Measurements from ENCODE around the gene PRKCQ. TPM values are rescaled to one million over a fixed set of nuclear protein-coding genes. Genes with fewer than 3 reads are reported as not detected.

The PRKCQ gene
- polyA plus RNA-seq, 1 donor (not counting 4 experiments of a cell fraction or from before 2014, with no cell fraction given) = 7.5 TPM

DNA sequence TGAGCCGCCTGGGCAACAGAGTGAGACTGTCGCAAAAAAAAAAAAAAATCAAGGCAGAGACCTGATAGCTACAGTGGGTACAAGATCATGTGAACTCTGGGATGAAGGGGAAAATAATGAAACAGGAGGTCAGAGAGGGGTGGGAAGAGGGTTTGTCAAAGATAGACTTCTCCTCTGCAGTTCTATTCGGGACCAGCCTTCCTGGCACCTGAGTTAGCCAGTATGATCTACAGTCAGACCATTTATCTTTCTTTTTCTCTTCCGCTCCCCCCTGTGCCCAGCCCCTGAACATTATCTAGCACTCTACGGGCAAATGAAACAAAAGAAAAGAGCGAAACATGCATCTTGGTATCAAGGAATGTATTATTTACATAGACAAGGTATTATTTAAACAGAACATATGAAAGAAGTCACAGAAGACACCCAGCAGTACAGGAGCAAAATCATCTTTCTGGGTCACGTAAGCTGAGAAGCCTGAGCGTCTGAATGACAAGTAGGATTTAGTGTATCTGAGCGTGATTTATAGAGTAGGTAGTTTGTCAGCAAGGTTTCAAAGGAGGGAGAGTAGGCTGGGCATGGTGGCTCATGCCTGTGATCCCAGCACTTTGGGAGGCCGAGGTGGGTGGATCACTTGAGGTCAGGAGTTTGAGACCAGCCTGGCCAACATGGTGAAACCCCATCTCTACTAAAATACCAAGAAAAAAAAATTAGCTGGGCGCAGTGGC lies 109.0 kb downstream of the PRKCQ start:
- no peak for FAIRE-seq
- H3K4me1 ChIP-seq (ENCODE audit: control insufficient read depth, extremely low read depth, insufficient read depth, low read length) = peaks cover 10% of the 10 kb centered on the region

DNA sequence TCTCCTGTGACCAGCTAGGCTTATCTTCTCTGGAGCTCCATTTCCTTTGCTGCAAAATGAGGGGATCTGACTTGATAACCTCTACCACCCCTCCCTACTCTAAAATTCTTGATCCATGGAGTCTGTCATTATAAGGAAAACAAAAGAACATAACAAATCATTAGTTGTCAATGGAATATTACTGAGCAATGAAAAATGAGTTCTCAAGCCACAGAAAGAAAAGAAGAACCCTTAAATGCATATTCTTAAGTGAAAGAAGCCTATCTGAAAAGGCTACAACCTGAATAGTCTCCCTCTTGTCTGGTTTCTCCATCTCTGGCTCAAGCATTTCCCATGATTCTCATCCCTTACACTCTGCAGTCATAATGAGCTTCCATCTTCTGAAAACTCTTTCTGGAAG lies 110.4 kb downstream of the PRKCQ start:
- H3K27me3 ChIP-seq (ENCODE audit: control insufficient read depth, extremely low read depth, insufficient read depth, low read length) = no peaks in the 10 kb centered on the region
- FAIRE-seq = no peak
- H3K4me2 ChIP-seq (ENCODE audit: control insufficient read depth, extremely low read depth, insufficient read depth, low read depth, low read length) = no peak overlapping the region
- H3K9me3 ChIP-seq (ENCODE audit: control insufficient read depth, low read depth, low read length) = no peaks in the 10 kb centered on the region
- peaks cover 7% of the 10 kb centered on the region for H3K4me1 ChIP-seq (ENCODE audit: control insufficient read depth, extremely low read depth, insufficient read depth, low read length)
- no peak overlapping the region for H3K4me3 ChIP-seq (ENCODE audit: control insufficient read depth in 2 of 3, extremely low read depth in 1 of 3, insufficient read depth in 2 of 3, low read depth in 1 of 3, low read length in 3 of 3)
- H3K36me3 ChIP-seq (ENCODE audit: control insufficient read depth in 2 of 2, extremely low read depth in 1 of 2, insufficient read depth in 2 of 2, low read length in 2 of 2) = no peaks in the 10 kb centered on the region
- no peaks in the 10 kb centered on the region for H3K79me2 ChIP-seq (ENCODE audit: control insufficient read depth, insufficient read depth, low read length)
- no peak overlapping the region for H3K9ac ChIP-seq (ENCODE audit: control insufficient read depth, extremely low read depth, insufficient read depth, low read length)
- H3K9me1 ChIP-seq (ENCODE audit: control insufficient read depth, extremely low read depth, insufficient read depth, low read length) = no peaks in the 10 kb centered on the region
- dilution Hi-C loops (cut with MboI; ENCODE audit: extremely low pct_ligation_motif_present, low sequenced_read_pairs) = no loop called here
- no peaks in the 10 kb centered on the region for H4K20me1 ChIP-seq (ENCODE audit: control insufficient read depth, extremely low read depth, insufficient read depth, low read length)
- H2AFZ ChIP-seq (ENCODE audit: control insufficient read depth, low read length) = no peak overlapping the region
- H3K27ac ChIP-seq (ENCODE audit: control insufficient read depth, insufficient read depth, low read length) = no peak overlapping the region
- no peak for DNase-seq (ENCODE audit: low read depth, low spot score)
- TF ChIP-seq EZH2 (IDR thresholded peaks at IDR 0.05; ENCODE audit: low read length) = no peak
- TF ChIP-seq, protein P1, sequence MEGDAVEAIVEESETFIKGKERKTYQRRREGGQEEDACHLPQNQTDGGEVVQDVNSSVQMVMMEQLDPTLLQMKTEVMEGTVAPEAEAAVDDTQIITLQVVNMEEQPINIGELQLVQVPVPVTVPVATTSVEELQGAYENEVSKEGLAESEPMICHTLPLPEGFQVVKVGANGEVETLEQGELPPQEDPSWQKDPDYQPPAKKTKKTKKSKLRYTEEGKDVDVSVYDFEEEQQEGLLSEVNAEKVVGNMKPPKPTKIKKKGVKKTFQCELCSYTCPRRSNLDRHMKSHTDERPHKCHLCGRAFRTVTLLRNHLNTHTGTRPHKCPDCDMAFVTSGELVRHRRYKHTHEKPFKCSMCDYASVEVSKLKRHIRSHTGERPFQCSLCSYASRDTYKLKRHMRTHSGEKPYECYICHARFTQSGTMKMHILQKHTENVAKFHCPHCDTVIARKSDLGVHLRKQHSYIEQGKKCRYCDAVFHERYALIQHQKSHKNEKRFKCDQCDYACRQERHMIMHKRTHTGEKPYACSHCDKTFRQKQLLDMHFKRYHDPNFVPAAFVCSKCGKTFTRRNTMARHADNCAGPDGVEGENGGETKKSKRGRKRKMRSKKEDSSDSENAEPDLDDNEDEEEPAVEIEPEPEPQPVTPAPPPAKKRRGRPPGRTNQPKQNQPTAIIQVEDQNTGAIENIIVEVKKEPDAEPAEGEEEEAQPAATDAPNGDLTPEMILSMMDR (optimal IDR thresholded peaks at IDR 0.05 in 1 of 3, IDR thresholded peaks at IDR 0.05 in 1 of 3, conservative IDR thresholded peaks at IDR 0.05 in 1 of 3; ENCODE audit: extremely low read depth in 1 of 3, insufficient read depth in 2 of 3, low read length in 3 of 3) = no peak

More for the DNA sequence above, 109.0 kb downstream of the PRKCQ start:
- TF ChIP-seq, protein P1 (optimal IDR thresholded peaks at IDR 0.05 in 1 of 3, IDR thresholded peaks at IDR 0.05 in 1 of 3, conservative IDR thresholded peaks at IDR 0.05 in 1 of 3; ENCODE audit: extremely low read depth in 1 of 3, insufficient read depth in 2 of 3, low read length in 3 of 3) = no peak
- no peak for TF ChIP-seq EZH2 (IDR thresholded peaks at IDR 0.05; ENCODE audit: low read length)
- no peaks in the 10 kb centered on the region for H4K20me1 ChIP-seq (ENCODE audit: control insufficient read depth, extremely low read depth, insufficient read depth, low read length)
- no peaks in the 10 kb centered on the region for H3K36me3 ChIP-seq (ENCODE audit: control insufficient read depth in 2 of 2, extremely low read depth in 1 of 2, insufficient read depth in 2 of 2, low read length in 2 of 2)
- no peaks in the 10 kb centered on the region for H3K9me3 ChIP-seq (ENCODE audit: control insufficient read depth, low read depth, low read length)
- H3K79me2 ChIP-seq (ENCODE audit: control insufficient read depth, insufficient read depth, low read length) = no peaks in the 10 kb centered on the region
- DNase-seq (ENCODE audit: low read depth, low spot score) = no peak
- H3K4me2 ChIP-seq (ENCODE audit: control insufficient read depth, extremely low read depth, insufficient read depth, low read depth, low read length) = no peak overlapping the region
- H3K9ac ChIP-seq (ENCODE audit: control insufficient read depth, extremely low read depth, insufficient read depth, low read length) = no peak overlapping the region
- H3K27ac ChIP-seq (ENCODE audit: control insufficient read depth, insufficient read depth, low read length) = no peak overlapping the region
- no peaks in the 10 kb centered on the region for H3K27me3 ChIP-seq (ENCODE audit: control insufficient read depth, extremely low read depth, insufficient read depth, low read length)
- no peak overlapping the region for H3K4me3 ChIP-seq (ENCODE audit: control insufficient read depth in 2 of 3, extremely low read depth in 1 of 3, insufficient read depth in 2 of 3, low read depth in 1 of 3, low read length in 3 of 3)
- dilution Hi-C loops (cut with MboI; ENCODE audit: extremely low pct_ligation_motif_present, low sequenced_read_pairs) = no loop called here
- no peak overlapping the region for H2AFZ ChIP-seq (ENCODE audit: control insufficient read depth, low read length)
- no peaks in the 10 kb centered on the region for H3K9me1 ChIP-seq (ENCODE audit: control insufficient read depth, extremely low read depth, insufficient read depth, low read length)

All from keratinocyte (primary cell).